OCI-M2 (cell line): Measurements from ENCODE around the gene HSPB2.
A peak's percentile ranks its signal among the peaks of the same experiment; 100 is the strongest.
"Not testable (repeated sequence)": the region's sequence is repeated elsewhere in the genome, so short reads cannot be mapped to it uniquely, and the experiment has no call there.

Source experiments
- DNase-seq: peaks from one replicate; lab custom pipeline; 2025; ENCODE audit not compliant: unreplicated experiment; lab: John Stamatoyannopoulos, UW

The HSPB2 gene

GRCh38 chr11:111913031-111913861, 712 bp downstream of the HSPB2 start:
- DNase-seq = no peak

- no peak for DNase-seq
Observed at GRCh38 chr11:111913997-111914396, 1.5 kb downstream of the HSPB2 start.

GRCh38 chr11:111916768-111917167, 4.2 kb downstream of the HSPB2 start:
- DNase-seq = no peak

DNA sequence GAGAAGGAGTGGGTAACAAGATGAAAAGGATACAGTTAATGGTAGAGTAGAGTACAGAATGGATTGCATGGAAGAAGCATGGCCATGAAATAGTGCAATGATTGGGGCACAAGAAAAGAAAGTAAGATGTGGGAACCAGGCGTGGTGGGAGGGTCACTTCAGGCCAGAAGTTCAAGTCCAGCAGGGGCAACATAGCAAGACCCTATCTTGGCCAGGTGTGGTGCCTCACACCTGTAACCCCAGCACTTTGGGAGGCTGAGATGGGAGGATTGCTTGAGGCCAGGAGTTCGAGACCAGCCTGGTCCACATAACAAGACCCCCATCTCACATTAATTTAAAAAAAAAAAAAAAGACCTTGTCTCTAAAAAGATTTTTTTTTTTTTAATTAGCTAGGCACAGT, 4.8 kb downstream of the HSPB2 start:
- DNase-seq = no peak

DNA sequence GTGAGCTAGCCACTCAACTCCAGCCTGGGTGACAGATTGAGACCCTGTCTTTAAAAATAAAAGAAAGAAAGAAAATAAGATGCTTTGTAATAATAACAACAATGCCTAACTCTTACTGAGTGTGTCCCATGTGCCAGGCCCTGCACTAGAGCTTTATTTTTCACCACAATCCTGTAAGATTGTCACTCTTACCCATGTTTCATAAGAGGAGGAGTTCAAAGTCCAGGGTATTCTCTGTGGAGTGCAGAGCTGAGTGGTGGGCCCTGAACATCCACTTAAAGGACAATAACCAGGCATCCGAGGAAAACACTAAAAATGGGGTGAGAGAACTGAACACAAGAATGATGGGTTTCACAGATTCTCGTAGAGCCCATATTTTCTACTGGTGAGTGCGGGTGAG, 5.3 kb downstream of the HSPB2 start:
- DNase-seq = no peak

- DNase-seq = no peak
Observed at GRCh38 chr11:111918390-111919256, 6.1 kb downstream of the HSPB2 start, which contains the start of gene C11orf52. Gene C11orf52 (plus strand): TSS chr11:111918913. CDS start chr11:111918973, 60 bp downstream.

- DNase-seq = no peak
Observed at GRCh38 chr11:111920908-111921307, 8.4 kb downstream of the HSPB2 start.

DNA sequence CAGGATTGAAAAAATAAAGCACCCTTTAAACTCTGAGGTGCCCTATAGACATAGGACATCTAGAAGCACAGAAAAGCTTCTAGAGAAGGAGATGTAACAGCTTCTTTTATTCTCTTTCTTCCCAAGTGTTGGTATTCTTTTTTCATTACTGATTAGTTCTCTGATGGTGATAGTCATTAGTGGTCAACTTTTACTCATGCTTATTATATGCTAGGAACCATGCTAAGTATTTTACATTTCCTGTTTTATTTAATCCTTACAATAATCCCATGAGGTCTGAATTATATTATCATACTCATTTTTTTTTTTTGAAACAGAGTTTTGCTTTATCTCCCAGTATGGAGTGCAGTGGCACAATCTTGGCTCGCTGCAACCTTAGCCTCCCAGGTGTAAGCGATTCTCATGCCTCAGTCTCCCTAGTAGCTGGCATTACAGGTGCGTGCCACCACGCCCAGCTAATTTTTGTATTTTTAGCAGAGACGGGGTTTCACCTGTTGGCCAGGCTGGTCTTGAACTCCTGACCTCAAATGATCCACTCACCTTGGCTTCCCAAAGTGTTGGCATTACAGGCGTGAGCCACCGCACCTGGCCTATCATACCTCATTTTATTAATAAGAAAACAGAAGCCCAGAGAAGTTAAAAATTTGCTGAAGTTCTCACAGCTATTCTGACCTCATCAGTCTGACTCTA, 9.2 kb downstream of the HSPB2 start:
- DNase-seq = no peak

GRCh38 chr11:111922803-111923202, 10.3 kb downstream of the HSPB2 start:
- no peak for DNase-seq

DNA sequence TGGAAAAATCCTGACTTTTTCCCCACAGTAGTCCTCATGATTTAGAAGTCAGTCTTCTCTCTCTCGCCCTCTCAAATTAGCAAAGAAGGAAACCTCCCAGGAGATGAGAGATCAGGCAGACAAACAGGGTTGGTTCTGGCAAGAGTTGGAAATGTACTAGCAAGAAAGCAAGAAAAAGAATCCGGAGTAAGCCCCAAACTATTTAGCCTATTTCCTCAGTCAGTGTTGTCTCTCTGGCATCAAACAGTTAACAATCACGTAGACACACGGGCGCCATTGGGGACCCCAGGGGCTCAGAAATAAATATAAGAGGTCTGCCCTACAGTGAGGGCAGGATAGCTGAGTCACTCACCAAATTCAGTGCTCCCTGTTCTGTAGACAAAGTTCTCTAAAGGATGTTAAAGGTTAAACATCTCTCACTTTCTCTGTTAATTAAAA, 10.8 kb downstream of the HSPB2 start:
- no peak for DNase-seq

DNA sequence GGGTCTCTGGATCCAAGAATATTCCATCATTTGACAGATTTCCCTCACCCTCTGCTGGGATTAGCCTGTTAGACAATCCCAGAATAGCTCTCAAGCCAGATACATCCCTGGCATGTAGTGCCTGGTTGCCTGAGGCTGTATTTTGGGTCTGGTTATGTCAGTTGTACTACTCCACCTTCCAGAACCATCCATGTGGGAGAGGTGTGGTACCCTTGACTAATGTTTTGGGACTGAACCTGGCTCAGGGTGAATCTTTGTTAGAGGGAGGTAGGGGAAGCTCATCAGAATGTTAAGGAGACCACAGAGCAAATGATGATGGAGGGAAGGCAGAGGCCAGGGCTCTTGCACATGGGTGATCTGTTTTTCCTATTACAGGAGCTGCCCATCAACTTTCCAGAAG, 11.4 kb downstream of the HSPB2 start:
- no peak for DNase-seq

- DNase-seq = no peak
Observed at GRCh38 chr11:111925953-111926352, 13.4 kb downstream of the HSPB2 start.

- peak; percentile 71 for DNase-seq
Observed at GRCh38 chr11:111926505-111927391, 14.2 kb downstream of the HSPB2 start.

GRCh38 chr11:111930472-111930871, 17.9 kb downstream of the HSPB2 start:
- no peak for DNase-seq

DNA sequence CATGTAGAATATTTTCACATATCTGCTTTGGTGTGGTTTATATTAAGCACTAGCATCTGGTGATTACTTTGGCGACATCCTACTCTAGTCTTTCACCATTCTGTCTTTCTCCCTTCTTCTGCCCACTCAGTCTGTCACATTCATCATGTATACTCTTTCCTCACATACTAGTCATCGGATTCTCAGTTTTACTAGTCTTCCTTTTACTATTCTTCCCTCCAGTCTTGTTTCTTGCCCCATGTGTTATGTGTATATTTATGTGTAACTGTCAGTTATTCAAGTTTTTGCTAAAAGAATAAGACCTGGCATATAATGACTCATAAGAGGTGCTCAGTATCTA, 20.0 kb downstream of the HSPB2 start:
- no peak for DNase-seq

GRCh38 chr11:111933176-111933575, 20.6 kb downstream of the HSPB2 start:
- DNase-seq = not testable (repeated sequence)

- DNase-seq = no peak
Observed at GRCh38 chr11:111933872-111934271, 21.3 kb downstream of the HSPB2 start.

DNA sequence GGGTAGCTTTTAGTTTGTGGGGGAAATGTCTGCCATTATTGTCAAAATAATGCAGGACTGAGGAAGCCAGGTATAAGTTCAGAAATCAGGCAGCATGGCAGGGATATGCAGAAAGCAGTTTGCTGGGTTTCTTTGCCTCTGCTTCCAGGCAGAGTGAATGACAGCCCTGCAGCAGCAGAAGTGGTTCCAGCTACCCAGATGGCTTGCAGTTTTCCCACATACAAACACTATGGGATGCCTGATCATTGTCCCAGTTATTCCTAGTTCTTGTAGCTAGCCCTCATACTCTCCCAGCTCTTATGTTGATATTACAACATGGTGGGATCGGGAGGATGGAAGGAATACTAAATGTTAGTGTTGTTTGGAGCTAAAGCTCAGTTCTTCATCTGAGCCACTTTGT, 21.8 kb downstream of the HSPB2 start:
- DNase-seq = no peak

DNA sequence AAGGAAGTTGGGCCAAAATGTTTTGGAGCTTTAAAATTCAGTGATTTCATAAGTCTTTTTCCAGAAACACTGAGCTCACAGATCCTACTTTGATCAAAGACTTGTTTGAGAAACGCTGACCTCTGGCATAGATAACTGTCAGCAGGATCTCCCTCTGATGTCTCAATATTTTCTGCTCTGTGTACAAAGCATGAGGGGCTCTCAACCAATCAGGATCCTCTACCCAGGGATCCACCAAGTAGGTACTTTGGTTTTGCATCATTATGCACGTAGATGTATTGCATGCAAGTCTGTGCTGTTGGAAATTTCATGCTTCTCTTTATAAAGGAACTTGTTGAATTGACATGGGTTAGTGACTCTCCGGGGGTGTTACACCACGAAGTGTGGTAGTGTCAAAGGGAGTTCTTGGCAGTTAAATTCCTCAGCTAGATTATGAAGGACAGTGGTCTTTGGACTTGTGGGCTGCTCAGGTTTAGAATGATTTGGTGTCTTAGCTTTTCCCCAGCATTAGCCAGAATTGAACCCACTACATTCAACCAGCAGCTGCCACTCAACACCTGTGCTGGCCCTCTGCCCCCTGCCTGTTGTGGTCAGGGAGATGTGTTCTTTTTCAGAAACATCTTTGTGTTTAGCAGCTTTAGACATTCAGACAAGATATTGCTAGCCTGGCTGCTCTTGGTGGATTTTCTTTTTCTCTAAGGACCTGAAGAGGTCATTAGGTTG, 22.9 kb downstream of the HSPB2 start:
- no peak for DNase-seq

GRCh38 chr11:111936040-111936540, 23.6 kb downstream of the HSPB2 start:
- no peak for DNase-seq
